H9 (cell line): ENCODE measurements around the gene SERPINE2. TPM values are rescaled to one million over a fixed set of nuclear protein-coding genes. Genes with fewer than 3 reads are reported as not detected.

Experiments
- DNase-seq: peaks from one replicate; pipeline ENCODE4 v3.0.0-alpha.2; 2017
- H2AFZ ChIP-seq: one replicate; pipeline ENCODE4 v1.6.1; 2013; ENCODE audit warnings: mild to moderate bottlenecking, low read length, control low read depth, moderate library complexity
- H2AK5ac ChIP-seq: 2 replicates; pipeline ENCODE4 v1.6.1; 2013; ENCODE audit warnings: low read length, control low read depth, mixed read lengths; ENCODE audit not compliant: insufficient read length
- H2BK120ac ChIP-seq: one replicate; pipeline ENCODE4 v1.6.1; 2013; ENCODE audit warnings: low read depth, mild to moderate bottlenecking, low read length, control low read depth, inconsistent platforms; ENCODE audit not compliant: poor library complexity, severe bottlenecking
- H2BK12ac ChIP-seq: 2 replicates; pipeline ENCODE4 v1.6.1; 2013; ENCODE audit warnings: low read length, control low read depth, mixed read lengths, low read depth; ENCODE audit not compliant: insufficient read length
- H2BK15ac ChIP-seq: 2 replicates; pipeline ENCODE4 v1.6.1; 2013; ENCODE audit warnings: low read depth, low read length, control low read depth
- H2BK20ac ChIP-seq: one replicate; pipeline ENCODE4 v1.6.1; 2013; ENCODE audit warnings: low read depth, mild to moderate bottlenecking, low read length, control low read depth, inconsistent platforms; ENCODE audit not compliant: poor library complexity, severe bottlenecking
- H2BK5ac ChIP-seq: 2 replicates; pipeline ENCODE4 v1.6.1; 2013; ENCODE audit warnings: low read length, control low read depth, mixed read lengths; ENCODE audit not compliant: insufficient read length
- H3K14ac ChIP-seq: 2 replicates; pipeline ENCODE4 v1.6.1; 2013; ENCODE audit warnings: low read length, control low read depth; ENCODE audit not compliant: insufficient read depth
- H3K18ac ChIP-seq: 2 replicates; pipeline ENCODE4 v1.6.1; 2013; ENCODE audit warnings: low read depth, mild to moderate bottlenecking, mixed read lengths, low read length, control low read depth; ENCODE audit not compliant: insufficient read length
- H3K23ac ChIP-seq: 2 replicates; pipeline ENCODE4 v1.6.1; 2013; ENCODE audit warnings: low read length, control low read depth, mixed read lengths, low read depth; ENCODE audit not compliant: insufficient read length
- H3K23me2 ChIP-seq: 2 replicates; pipeline ENCODE4 v1.6.1; 2013; ENCODE audit warnings: low read depth, mild to moderate bottlenecking, mixed read lengths, low read length, control low read depth; ENCODE audit not compliant: insufficient read length, poor library complexity, severe bottlenecking
- H3K27ac ChIP-seq: 2 replicates; pipeline ENCODE4 v1.5.1; 2013; ENCODE audit warnings: low read length, control low read depth, mixed read lengths, low read depth; ENCODE audit not compliant: insufficient read length
- H3K27me3 ChIP-seq: 2 replicates; pipeline ENCODE4 v1.6.1; 2013; ENCODE audit warnings: low read length, control low read depth, inconsistent platforms; ENCODE audit not compliant: insufficient read depth
- H3K4ac ChIP-seq: 2 replicates; pipeline ENCODE4 v1.6.1; 2013; ENCODE audit warnings: low read depth, mild to moderate bottlenecking, control low read depth, inconsistent platforms, low read length, moderate library complexity
- H3K4me1 ChIP-seq: 2 replicates; pipeline ENCODE4 v1.6.1; 2013; ENCODE audit warnings: low read length, control low read depth, inconsistent platforms; ENCODE audit not compliant: insufficient read depth
- H3K4me2 ChIP-seq: 2 replicates; pipeline ENCODE4 v1.6.1; 2013; ENCODE audit warnings: low read length, control low read depth, mixed read lengths; ENCODE audit not compliant: insufficient read length, insufficient read depth
- H3K56ac ChIP-seq: 2 replicates; pipeline ENCODE4 v1.6.1; 2013; ENCODE audit warnings: low read depth, mild to moderate bottlenecking, mixed read lengths, low read length, control low read depth; ENCODE audit not compliant: insufficient read length
- H3K79me1 ChIP-seq: 2 replicates; pipeline ENCODE4 v1.6.1; 2013; ENCODE audit warnings: low read depth, mild to moderate bottlenecking, moderate library complexity, low read length, control low read depth, inconsistent platforms; ENCODE audit not compliant: insufficient read depth, poor library complexity, severe bottlenecking
- H3K79me2 ChIP-seq: 2 replicates; pipeline ENCODE4 v1.6.1; 2013; ENCODE audit warnings: low read length, control low read depth, inconsistent platforms; ENCODE audit not compliant: insufficient read depth
- H3K9ac ChIP-seq: 2 replicates; pipeline ENCODE4 v1.6.1; 2013; ENCODE audit warnings: low read length, control low read depth, mixed read lengths; ENCODE audit not compliant: insufficient read length; ENCODE audit errors: extremely low read depth
- H3K9me3 ChIP-seq: one replicate; pipeline ENCODE4 v1.6.1; 2013; ENCODE audit warnings: low read depth, low read length, inconsistent platforms; ENCODE audit not compliant: control insufficient read depth
- H3T11ph ChIP-seq: one replicate; pipeline ENCODE4 v1.6.1; 2013; ENCODE audit warnings: mild to moderate bottlenecking, low read length, control low read depth, inconsistent platforms
- H4K20me1 ChIP-seq: one replicate; pipeline ENCODE4 v1.6.1; 2013; ENCODE audit not compliant: control insufficient read depth, insufficient read length, insufficient read depth
- H4K5ac ChIP-seq: 2 replicates; pipeline ENCODE4 v1.6.1; 2013; ENCODE audit warnings: low read depth, mild to moderate bottlenecking, mixed read lengths, low read length, control low read depth; ENCODE audit not compliant: insufficient read length
- H4K8ac ChIP-seq: replicated peaks from 2 replicates; pipeline ENCODE4 v1.6.1; 2013; ENCODE audit warnings: low read length, control low read depth, mixed read lengths, low read depth; ENCODE audit not compliant: insufficient read length
- H4K91ac ChIP-seq: 2 replicates; pipeline ENCODE4 v1.6.1; 2013; ENCODE audit warnings: low read depth, mild to moderate bottlenecking, moderate library complexity, mixed read lengths, low read length, control low read depth; ENCODE audit not compliant: insufficient read length
- H3K27ac Mint-ChIP-seq, 3 experiments: 2 replicates in 2 of 3; 3 replicates in 1 of 3; pipeline ENCODE4 v1.8.0; 2020 to 2021; ENCODE audit warnings: mixed read lengths in 3 of 3, mild to moderate bottlenecking in 1 of 3, moderate library complexity in 1 of 3
- H3K27me3 Mint-ChIP-seq: 2 replicates; pipeline ENCODE4 v1.8.0; 2021; ENCODE audit warnings: low read depth, mild to moderate bottlenecking, moderate library complexity, mixed read lengths
- H3K36me3 Mint-ChIP-seq, 3 experiments: 2 replicates in 2 of 3; 3 replicates in 1 of 3; pipeline ENCODE4 v1.8.0; 2020 to 2021; ENCODE audit warnings: low read depth in 3 of 3, mixed read lengths in 3 of 3; ENCODE audit not compliant: insufficient read depth in 1 of 3
- H3K4me1 Mint-ChIP-seq, 2 experiments: 2 replicates each; pipeline ENCODE4 v1.8.0; 2020; ENCODE audit warnings: mixed read lengths in 2 of 2
- H3K4me3 Mint-ChIP-seq, 2 experiments: 2 replicates in 1 of 2; 3 replicates in 1 of 2; pipeline ENCODE4 v1.8.0; 2020 to 2021; ENCODE audit warnings: mild to moderate bottlenecking in 2 of 2, mixed read lengths in 2 of 2, moderate library complexity in 1 of 2
- H3K9me3 Mint-ChIP-seq, 2 experiments: 2 replicates in 1 of 2; 3 replicates in 1 of 2; pipeline ENCODE4 v1.8.0; 2020; ENCODE audit warnings: mild to moderate bottlenecking in 2 of 2, mixed read lengths in 2 of 2, moderate library complexity in 1 of 2
- CTCF ChIP-seq: fragments of 200-600 bp; sonication (generic); conservative IDR thresholded peaks from 3 replicates; pipeline ENCODE4 v1.8.0; 2021; ENCODE audit warnings: antibody characterized with exemption, mild to moderate bottlenecking
- WGBS: extraction: QIAGEN DNeasy Blood & Tissue Kit; methylation state at CpG from one replicate; pipeline ENCODE4 v1.1.7; 2013; ENCODE audit warnings: missing lambda C conversion rate, low lambda C conversion rate, mixed read lengths; ENCODE audit not compliant: insufficient read length; ENCODE audit errors: extremely low coverage; 5-methylcytosine and 5-hydroxymethylcytosine counted together
- total RNA-seq: library from RNA; stranded (reverse); gene quantifications from 2 replicates; pipeline ENCODE4 v1.2.1, GENCODE V29; 2021

The SERPINE2 gene
- total RNA-seq, 1 experiment from 2014 or later = 40.0 TPM

- TF ChIP-seq CTCF = no peak
Observed at GRCh38 chr2:224014336-224014735, 24.8 kb downstream of the SERPINE2 start.

More at GRCh38 chr2:224014336-224014735, 24.8 kb downstream of the SERPINE2 start:
- H4K91ac ChIP-seq = no peak overlapping the region
- no peak overlapping the region for H3K14ac ChIP-seq
- H3K56ac ChIP-seq = no peak overlapping the region
- no peak overlapping the region for H3K27ac ChIP-seq
- no peak overlapping the region for H2BK12ac ChIP-seq
- no peak overlapping the region for H2AK5ac ChIP-seq
- no peak overlapping the region for H4K8ac ChIP-seq
- no peaks in the 10 kb centered on the region for H4K20me1 ChIP-seq
- H3K4me1 ChIP-seq = peaks cover 3% of the 10 kb centered on the region; the same call in 1 of the 2 replicates
- no peak overlapping the region for H3K9ac ChIP-seq
- H3K36me3 Mint-ChIP-seq = no peaks in the 10 kb centered on the region; a peak in 1 of 7 replicates
- H3K4ac ChIP-seq = no peak overlapping the region
- H3K9me3 Mint-ChIP-seq = no peaks in the 10 kb centered on the region
- no peak overlapping the region for H2BK15ac ChIP-seq
- no peaks in the 10 kb centered on the region for H3K27me3 Mint-ChIP-seq
- H3K4me1 Mint-ChIP-seq = peaks cover 18 to 21% of the 10 kb centered on the region in 2 experiments
- no CpG with 5 or more reads among the region's 4 CpGs for WGBS
- H3K18ac ChIP-seq = no peak overlapping the region
- H3T11ph ChIP-seq = no peak overlapping the region
- H2BK20ac ChIP-seq = no peak overlapping the region
- H3K4me3 Mint-ChIP-seq = no peak overlapping the region
- no peak for DNase-seq
- no peaks in the 10 kb centered on the region for H3K27me3 ChIP-seq
- H3K23me2 ChIP-seq = no peaks in the 10 kb centered on the region
- no peak overlapping the region for H2BK5ac ChIP-seq
- H3K9me3 ChIP-seq = no peaks in the 10 kb centered on the region
- H3K27ac Mint-ChIP-seq = no peak overlapping the region
- no peak overlapping the region for H3K4me2 ChIP-seq
- no peak overlapping the region for H2AFZ ChIP-seq
- no peaks in the 10 kb centered on the region for H3K79me2 ChIP-seq
- H2BK120ac ChIP-seq = no peak overlapping the region
- no peaks in the 10 kb centered on the region for H3K79me1 ChIP-seq
- no peak overlapping the region for H4K5ac ChIP-seq
- H3K23ac ChIP-seq = no peak overlapping the region
